IMR-90 (cell line): ENCODE measurements around the gene FMOD.

Experiments
- POLR2A ChIP-seq: IDR thresholded peaks from 2 replicates; pipeline ENCODE4 v1.6.1; 2012; ENCODE audit warnings: mild to moderate bottlenecking, low read depth, low read length
- TF ChIP-seq, protein P1 (sequence below): conservative IDR thresholded peaks from 2 replicates; pipeline ENCODE4 v1.5.1; 2012; ENCODE audit warnings: mild to moderate bottlenecking, low read depth, low read length, improper control_type of control experiment

DNA sequence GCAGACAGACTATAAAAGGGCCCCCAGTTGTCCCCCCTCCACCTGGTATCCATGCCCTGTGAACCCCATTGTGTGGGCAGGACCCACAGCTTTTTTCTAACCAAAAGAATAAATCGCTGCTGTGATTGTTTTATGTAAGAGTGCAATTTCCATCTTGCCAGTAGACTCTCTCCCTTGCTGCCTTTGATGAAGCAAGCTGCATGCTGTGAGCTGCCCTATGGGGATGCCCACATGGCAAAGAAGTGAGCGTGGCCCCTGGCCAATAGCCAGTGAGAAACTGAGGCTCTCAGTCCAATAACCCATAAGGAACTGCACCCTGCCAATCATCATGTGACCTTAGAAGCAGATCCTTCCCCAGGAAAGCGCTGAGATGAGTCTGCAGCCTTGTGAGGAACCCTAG, 37.8 kb upstream of the FMOD start:
- TF ChIP-seq, protein P1, sequence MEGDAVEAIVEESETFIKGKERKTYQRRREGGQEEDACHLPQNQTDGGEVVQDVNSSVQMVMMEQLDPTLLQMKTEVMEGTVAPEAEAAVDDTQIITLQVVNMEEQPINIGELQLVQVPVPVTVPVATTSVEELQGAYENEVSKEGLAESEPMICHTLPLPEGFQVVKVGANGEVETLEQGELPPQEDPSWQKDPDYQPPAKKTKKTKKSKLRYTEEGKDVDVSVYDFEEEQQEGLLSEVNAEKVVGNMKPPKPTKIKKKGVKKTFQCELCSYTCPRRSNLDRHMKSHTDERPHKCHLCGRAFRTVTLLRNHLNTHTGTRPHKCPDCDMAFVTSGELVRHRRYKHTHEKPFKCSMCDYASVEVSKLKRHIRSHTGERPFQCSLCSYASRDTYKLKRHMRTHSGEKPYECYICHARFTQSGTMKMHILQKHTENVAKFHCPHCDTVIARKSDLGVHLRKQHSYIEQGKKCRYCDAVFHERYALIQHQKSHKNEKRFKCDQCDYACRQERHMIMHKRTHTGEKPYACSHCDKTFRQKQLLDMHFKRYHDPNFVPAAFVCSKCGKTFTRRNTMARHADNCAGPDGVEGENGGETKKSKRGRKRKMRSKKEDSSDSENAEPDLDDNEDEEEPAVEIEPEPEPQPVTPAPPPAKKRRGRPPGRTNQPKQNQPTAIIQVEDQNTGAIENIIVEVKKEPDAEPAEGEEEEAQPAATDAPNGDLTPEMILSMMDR = no peak
- TF ChIP-seq POLR2A = no peak
